Activated gamma-delta T cell (primary cell): ENCODE results near the gene COL6A1.

Experiments used
- DNase-seq: peaks from one replicate; lab custom pipeline; 2025; lab: John Stamatoyannopoulos, UW
- total RNA-seq, 2 donors: gene quantifications; one replicate each; lab custom pipeline; 2026; lab: John Stamatoyannopoulos, UW

Gene COL6A1, protein sequence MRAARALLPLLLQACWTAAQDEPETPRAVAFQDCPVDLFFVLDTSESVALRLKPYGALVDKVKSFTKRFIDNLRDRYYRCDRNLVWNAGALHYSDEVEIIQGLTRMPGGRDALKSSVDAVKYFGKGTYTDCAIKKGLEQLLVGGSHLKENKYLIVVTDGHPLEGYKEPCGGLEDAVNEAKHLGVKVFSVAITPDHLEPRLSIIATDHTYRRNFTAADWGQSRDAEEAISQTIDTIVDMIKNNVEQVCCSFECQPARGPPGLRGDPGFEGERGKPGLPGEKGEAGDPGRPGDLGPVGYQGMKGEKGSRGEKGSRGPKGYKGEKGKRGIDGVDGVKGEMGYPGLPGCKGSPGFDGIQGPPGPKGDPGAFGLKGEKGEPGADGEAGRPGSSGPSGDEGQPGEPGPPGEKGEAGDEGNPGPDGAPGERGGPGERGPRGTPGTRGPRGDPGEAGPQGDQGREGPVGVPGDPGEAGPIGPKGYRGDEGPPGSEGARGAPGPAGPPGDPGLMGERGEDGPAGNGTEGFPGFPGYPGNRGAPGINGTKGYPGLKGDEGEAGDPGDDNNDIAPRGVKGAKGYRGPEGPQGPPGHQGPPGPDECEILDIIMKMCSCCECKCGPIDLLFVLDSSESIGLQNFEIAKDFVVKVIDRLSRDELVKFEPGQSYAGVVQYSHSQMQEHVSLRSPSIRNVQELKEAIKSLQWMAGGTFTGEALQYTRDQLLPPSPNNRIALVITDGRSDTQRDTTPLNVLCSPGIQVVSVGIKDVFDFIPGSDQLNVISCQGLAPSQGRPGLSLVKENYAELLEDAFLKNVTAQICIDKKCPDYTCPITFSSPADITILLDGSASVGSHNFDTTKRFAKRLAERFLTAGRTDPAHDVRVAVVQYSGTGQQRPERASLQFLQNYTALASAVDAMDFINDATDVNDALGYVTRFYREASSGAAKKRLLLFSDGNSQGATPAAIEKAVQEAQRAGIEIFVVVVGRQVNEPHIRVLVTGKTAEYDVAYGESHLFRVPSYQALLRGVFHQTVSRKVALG
- total RNA-seq, result 24.1 to 29.7 reads per million in 2 donors

DNA sequence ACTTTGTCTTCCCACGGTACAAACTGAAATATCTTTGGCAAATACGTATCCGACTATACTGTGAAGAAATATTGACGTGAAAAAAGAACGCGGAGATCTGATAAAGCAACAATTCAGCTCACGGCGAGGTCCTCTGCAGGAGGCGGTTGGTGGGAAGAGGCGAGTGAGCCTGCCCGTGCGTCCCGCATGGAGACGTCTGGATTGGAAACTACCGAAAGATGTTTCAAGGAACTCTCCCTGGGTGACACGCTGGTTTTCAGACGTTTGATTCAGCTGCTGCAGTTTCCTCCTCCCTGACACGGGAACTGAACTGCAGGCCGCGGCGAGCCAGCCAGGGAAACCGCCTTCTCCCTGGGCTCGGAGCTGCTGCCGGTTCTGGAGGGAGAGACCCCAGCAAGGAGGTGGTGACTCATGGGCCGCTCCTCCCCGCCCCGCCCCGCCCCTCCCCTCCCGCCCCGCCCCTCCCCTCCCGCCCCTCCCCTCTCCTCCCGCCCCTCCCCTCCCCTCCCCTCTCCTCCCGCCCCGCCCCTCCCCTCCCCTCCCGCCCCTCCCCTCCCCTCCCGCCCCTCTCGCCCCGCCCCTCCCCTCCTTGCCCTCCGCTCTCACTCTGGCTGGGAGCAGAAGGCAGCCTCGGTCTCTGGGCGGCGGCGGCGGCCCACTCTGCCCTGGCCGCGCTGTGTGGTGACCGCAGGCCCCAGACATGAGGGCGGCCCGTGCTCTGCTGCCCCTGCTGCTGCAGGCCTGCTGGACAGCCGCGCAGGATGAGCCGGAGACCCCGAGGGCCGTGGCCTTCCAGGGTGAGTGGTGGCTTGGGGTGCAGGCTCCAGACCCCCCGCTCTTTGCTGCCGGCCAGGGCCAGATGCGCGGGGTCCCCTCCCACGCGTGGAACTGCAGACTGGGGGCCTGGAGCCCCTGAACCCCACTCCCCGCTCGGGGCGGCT, at the start of gene COL6A1:
Gene COL6A1, plus strand, starts transcription at position 620 of the 941 bp plus-strand sequence. Its CDS starts 81 bp downstream, at position 701.
- no peak for DNase-seq

DNA sequence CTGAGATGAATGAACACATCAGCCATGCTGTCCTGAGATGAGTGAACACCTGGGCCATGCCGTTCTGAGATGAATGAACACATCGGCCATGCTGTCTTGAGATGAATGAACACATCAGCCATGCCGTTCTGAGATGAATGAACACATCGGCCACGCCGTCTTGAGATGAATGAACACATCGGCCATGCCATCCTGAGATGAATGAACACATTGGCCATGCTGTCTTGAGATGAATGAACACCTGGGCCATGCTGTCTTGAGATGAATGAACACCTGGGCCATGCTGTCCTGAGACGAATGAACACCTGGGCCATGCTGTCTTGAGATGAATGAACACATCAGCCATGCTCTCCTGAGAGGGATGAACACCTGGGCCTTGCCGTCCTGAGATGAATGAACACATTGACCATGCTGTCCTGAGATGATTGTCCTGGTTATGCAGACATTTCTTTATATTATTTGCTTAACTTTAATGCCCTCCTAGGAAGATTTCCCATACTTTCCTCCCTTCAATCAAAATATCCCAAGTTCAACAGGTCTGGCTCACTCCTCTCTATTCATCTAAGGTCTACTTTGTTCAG, 48.6 kb upstream of the COL6A1 start:
- DNase-seq, result no peak

DNA sequence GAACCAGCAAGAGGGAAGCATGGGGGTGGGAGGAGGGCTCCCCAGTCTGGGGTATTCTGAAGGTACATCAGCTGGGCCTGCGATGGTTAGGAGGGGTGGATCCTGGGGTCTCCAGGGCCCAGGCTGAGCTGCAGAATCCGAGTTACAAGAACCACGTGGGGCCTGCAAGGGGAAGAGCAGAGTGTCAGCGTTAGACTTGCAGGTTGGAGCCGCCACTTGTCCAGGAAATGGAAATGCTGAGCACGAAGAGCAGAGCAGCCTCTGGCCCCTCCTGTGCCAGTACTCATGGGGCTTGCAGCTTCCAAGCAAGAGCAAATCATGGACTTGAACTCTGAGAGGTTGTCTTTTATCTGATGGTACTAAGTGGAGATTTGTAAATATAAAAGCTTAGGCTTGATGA, 47.5 kb upstream of the COL6A1 start:
- DNase-seq, result no peak

GRCh38 chr21:45934554-45934953, 47.0 kb upstream of the COL6A1 start:
- no peak for DNase-seq

- no peak for DNase-seq
Measured at GRCh38 chr21:45935628-45936027, 45.9 kb upstream of the COL6A1 start.

GRCh38 chr21:45937721-45938452, 43.7 kb upstream of the COL6A1 start:
- DNase-seq, result no peak

- DNase-seq, result no peak
Measured at GRCh38 chr21:45938453-45938755, 43.2 kb upstream of the COL6A1 start.

DNA sequence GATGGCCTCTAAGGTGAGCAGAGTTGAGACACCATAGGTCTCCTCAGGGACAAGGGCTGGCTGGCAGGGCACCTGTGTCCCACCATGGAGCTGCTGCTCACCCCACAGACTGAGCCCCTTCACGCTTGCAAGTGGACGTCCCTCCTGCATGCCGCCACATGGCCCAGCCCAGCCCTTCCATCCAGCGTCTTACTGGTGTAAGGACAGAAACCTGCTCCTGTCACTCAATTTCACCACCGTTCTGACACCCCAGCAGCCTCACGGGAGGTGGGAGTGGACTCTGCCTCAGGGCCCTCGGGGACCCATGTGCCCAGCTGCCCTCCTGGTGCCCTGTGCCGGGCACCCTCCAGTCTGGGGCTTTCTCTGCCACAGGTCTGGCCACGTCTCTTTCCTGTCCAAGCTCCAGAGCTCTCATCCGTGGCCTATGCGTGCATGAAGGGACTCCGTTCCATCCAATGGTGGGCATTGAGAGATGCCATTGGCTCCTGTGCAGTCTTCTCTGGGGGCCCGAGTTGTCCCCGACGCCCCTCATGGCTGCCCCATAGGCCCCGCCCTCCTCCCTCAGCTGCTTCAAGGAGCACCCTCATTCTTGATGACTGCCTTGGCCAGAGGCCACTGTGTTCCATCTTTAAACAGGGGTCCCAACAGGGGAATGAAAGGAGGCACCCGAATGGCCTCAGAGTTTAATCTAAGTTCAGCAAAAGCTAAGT, 42.6 kb upstream of the COL6A1 start:
- DNase-seq, result no peak

GRCh38 chr21:45939521-45940045, 42.0 kb upstream of the COL6A1 start:
- no peak for DNase-seq

- no peak for DNase-seq
Measured at GRCh38 chr21:45940091-45940490, 41.5 kb upstream of the COL6A1 start.

DNA sequence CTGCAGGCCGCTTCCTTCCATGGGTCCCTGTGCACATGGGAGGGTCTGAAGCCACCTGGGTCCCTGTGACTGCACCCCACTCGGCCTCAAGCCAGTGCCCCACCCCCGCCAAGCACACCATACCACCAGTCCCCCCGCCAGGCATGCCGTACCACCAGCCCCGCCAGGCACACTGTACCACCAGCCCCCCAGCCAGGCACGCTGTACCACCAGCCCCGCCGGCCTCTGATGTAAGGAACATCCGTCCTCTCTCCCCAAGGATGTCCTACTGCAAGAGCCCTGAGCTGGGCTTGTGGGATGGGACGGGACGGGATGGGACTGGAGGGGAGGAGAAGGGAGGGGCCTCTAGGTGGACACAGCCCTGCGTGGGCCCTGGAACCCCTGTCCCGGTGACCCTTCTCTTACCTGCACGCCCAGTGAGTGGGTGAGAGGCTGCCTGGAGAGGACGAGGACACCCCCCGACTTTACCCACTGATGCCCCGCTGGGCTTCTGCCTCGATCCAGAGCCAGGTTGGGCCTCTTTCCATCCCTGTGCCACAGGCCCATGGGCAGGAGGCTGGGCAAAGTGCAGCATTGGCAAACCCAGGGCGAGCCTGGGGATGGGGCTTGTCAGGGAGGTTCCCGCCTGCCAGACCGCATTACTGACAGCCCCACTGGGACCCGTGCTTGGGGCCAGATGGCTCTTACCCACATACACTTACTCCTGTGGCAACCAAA, 40.8 kb upstream of the COL6A1 start:
- no peak for DNase-seq

- no peak for DNase-seq
Measured at GRCh38 chr21:45941338-45941710, 40.2 kb upstream of the COL6A1 start.

DNA sequence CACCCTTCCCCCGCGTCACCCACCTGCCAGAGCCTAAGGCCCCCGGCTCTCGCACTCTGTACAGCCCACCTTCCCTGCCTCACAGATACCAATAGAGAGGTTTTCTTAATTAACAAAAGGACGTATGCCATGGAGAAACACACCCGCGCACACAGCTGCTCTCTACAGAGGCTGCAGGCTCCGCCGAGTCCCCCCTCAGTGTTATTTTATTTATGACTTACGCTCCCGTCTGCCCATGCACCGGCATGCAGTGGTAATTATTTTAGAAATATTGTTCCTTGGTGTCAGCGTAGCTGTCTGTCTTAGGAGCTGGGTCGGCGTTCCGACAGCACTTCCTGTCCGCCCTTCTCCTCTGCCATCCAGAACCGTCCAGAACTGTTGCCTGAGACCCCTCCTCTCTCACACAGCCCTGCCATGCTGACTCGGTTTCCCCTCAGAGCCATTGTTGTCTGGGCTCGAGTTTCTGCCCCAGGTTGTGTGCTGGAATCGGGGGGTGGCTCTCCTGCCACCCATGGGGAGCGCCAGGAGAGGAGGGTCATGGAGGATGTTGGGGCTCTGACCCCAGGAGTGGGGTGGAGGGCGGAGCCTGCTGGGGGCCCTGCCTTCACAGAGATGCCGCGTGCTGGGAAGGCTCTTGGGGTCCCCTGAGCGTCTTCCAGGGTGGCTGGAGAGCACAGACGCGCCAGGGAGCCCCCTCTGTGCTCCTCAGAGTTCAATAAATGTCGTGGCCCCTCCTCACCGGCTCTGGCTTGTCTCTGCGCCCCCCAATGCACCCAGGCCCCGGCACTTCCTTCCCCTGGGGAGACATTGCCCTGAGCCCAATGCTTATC, 39.6 kb upstream of the COL6A1 start:
- DNase-seq, result no peak

DNA sequence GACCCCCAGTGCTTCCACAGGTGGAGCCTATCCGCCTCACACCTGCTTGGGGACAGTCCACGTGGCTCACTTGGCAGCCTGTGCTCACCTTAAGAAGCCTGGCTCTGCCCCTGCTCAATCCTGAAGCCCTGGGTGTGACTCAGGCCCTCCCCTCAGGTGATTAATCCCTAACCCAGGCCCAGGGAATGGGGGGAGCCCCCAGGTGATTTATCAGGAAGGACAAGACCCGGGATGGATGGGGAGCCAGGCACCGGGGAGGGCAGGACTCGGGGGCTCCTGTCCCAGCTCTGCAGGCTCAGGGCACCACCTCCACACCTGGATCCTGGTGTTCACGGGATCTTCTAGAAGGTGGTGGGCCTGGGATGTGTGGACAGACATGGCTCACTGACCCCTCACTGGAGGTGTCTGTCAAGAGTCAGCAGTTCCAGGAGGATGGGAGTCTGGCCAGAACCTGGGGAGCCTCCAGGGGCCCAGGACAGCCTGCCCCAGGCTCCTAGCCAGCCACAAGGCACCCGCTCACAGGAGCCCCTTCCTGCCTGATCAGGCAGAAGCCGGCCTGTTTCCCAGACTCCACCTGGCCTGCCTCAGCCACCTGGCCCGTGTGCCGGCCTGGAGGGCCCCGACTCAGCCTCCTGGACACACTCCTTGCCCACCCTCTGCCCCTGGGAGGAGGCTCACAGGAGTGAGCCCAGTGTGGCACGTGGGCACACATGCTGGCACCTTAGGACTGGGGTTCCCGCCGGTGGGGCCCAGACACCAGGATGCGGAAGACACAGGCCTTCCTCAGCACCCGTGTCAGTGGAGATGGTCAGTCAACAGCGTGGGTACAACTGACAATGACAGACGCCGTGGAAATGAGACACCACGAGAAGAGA, 38.6 kb upstream of the COL6A1 start:
- DNase-seq, result no peak

GRCh38 chr21:45943630-45944540, 37.7 kb upstream of the COL6A1 start:
- no peak for DNase-seq

GRCh38 chr21:45944601-45945000, 37.0 kb upstream of the COL6A1 start:
- no peak for DNase-seq
